NCI-H1105 treated with DMSO at 0.1 percent for 48 hours (cell line): Measurements from ENCODE around the gene CYSTM1.
A peak's percentile ranks its signal among the peaks of the same experiment; 100 is the strongest.

Source experiments
- DNase-seq: peaks from one replicate; lab custom pipeline; 2025; lab: John Stamatoyannopoulos, UW

CYSTM1 gene

GRCh38 chr5:140236891-140237598 lies 62.1 kb downstream of the CYSTM1 start:
- DNase-seq = no peak

GRCh38 chr5:140238756-140239155 lies 63.8 kb downstream of the CYSTM1 start:
- no peak for DNase-seq

GRCh38 chr5:140239461-140239860 lies 64.5 kb downstream of the CYSTM1 start:
- no peak for DNase-seq

GRCh38 chr5:140239939-140240700 lies 65.1 kb downstream of the CYSTM1 start:
- DNase-seq = no peak

- peak; percentile 32 for DNase-seq
Measured at GRCh38 chr5:140240987-140241706, 66.2 kb downstream of the CYSTM1 start.

- no peak for DNase-seq
Measured at GRCh38 chr5:140242099-140242498, 67.1 kb downstream of the CYSTM1 start.

- DNase-seq = no peak
Measured at GRCh38 chr5:140242890-140243585, 68.0 kb downstream of the CYSTM1 start.

- DNase-seq = peak; percentile 94
Measured at GRCh38 chr5:140243706-140244250, 68.8 kb downstream of the CYSTM1 start.

- DNase-seq = peak; percentile 60
Measured at GRCh38 chr5:140244525-140245025, 69.6 kb downstream of the CYSTM1 start.

- DNase-seq = no peak
Measured at GRCh38 chr5:140245341-140245740, 70.4 kb downstream of the CYSTM1 start.

- DNase-seq = no peak
Measured at GRCh38 chr5:140245926-140246325, 70.9 kb downstream of the CYSTM1 start.

GRCh38 chr5:140246378-140247122 lies 71.6 kb downstream of the CYSTM1 start:
- DNase-seq = no peak

GRCh38 chr5:140248414-140248813 lies 73.4 kb downstream of the CYSTM1 start:
- no peak for DNase-seq

- DNase-seq = no peak
Measured at GRCh38 chr5:140249536-140249935, 74.5 kb downstream of the CYSTM1 start.

GRCh38 chr5:140250386-140250785 lies 75.4 kb downstream of the CYSTM1 start:
- DNase-seq = no peak

GRCh38 chr5:140251527-140251973 lies 76.6 kb downstream of the CYSTM1 start:
- no peak for DNase-seq

- DNase-seq = no peak
Measured at GRCh38 chr5:140252470-140253126, 77.6 kb downstream of the CYSTM1 start.

- DNase-seq = no peak
Measured at GRCh38 chr5:140253985-140254384, 79.0 kb downstream of the CYSTM1 start.

GRCh38 chr5:140255460-140256157 lies 80.6 kb downstream of the CYSTM1 start:
- DNase-seq = no peak

GRCh38 chr5:140256726-140257125 lies 81.7 kb downstream of the CYSTM1 start:
- DNase-seq = no peak
